ENCODE data around the gene SIGLEC12. TPM values are rescaled to one million over a fixed set of nuclear protein-coding genes. Genes with fewer than 3 reads are reported as not detected.

Gene SIGLEC12
- total and polyA plus RNA-seq, 2 donors (not counting 3 experiments of a cell fraction or from before 2014, with no cell fraction given) = not detected

- H2AFZ ChIP-seq (ENCODE audit: low read depth, low read length) = no peak overlapping the region
- no TSS peak for BruUV-seq (replicated peaks)
- POLR2A ChIA-PET = no interaction called here
- H3K4me1 ChIP-seq (ENCODE audit: control insufficient read depth, extremely low read depth, insufficient read depth, low read length) = no peaks in the 10 kb centered on the region
- CTCF ChIA-PET = interaction anchor here (10.3 kb wide), 1 partner anchor 190 kb away, joined by 414 read pairs; no protein-coding TSS in a partner anchor
- FAIRE-seq = no peak
- H3K4me3 ChIP-seq (replicated peaks in 1 of 3; ENCODE audit: insufficient read depth in 1 of 3, low read depth in 1 of 3, low read length in 3 of 3) = no peak overlapping the region
- H3K27me3 ChIP-seq (ENCODE audit: control insufficient read depth in 2 of 2, insufficient read depth in 2 of 2, low read length in 2 of 2) = no peaks in the 10 kb centered on the region
- no peak overlapping the region for H3K9ac ChIP-seq (replicated peaks; ENCODE audit: extremely low read depth, insufficient read depth, low read length)
- no peak for DNase-seq (ENCODE audit: low read depth, low spot score)
- H3K9me3 ChIP-seq (replicated peaks; ENCODE audit: control insufficient read depth, insufficient read depth, low read length) = no peaks in the 10 kb centered on the region
- no peaks in the 10 kb centered on the region for H3K36me3 ChIP-seq (ENCODE audit: control insufficient read depth in 2 of 2, extremely low read depth in 1 of 2, insufficient read depth in 2 of 2, low read length in 2 of 2)
- intact Hi-C loops (cut with micrococcal nuclease) (no loop called here), dilution Hi-C loops (cut with MboI; ENCODE audit: extremely low pct_ligation_motif_present, low sequenced_read_pairs) (no loop called here)
- H3K4me2 ChIP-seq (ENCODE audit: insufficient read depth, low read length) = no peak overlapping the region
- H3K79me2 ChIP-seq (ENCODE audit: control insufficient read depth, insufficient read depth, low read length) = no peaks in the 10 kb centered on the region
- no peak overlapping the region for H3K27ac ChIP-seq (ENCODE audit: insufficient read depth, low read depth, low read length)
- no peaks in the 10 kb centered on the region for H3K9me1 ChIP-seq (replicated peaks; ENCODE audit: control insufficient read depth, extremely low read depth, insufficient read depth, low read length)
- H4K20me1 ChIP-seq (replicated peaks; ENCODE audit: control insufficient read depth, extremely low read depth, insufficient read depth, low read length) = no peaks in the 10 kb centered on the region
- TF ChIP-seq POLR2A (IDR thresholded peaks at IDR 0.05; ENCODE audit: low read depth, low read length) (no peak), CTCF (IDR thresholded peaks at IDR 0.05; ENCODE audit: extremely low read depth in 1 of 2, insufficient read depth in 1 of 2, low read depth in 1 of 2, low read length in 2 of 2) (no peak), MYC (IDR thresholded peaks at IDR 0.05; ENCODE audit: low read depth, low read length) (no peak), FOS (IDR thresholded peaks at IDR 0.05; ENCODE audit: borderline replicate concordance, insufficient read depth, low read length) (no peak), GATA2 (IDR thresholded peaks at IDR 0.05; ENCODE audit: insufficient read depth, insufficient read length, low read depth, low read length) (no peak), JUN (IDR thresholded peaks at IDR 0.05; ENCODE audit: borderline replicate concordance, insufficient read depth, insufficient read length, low read depth) (no peak), POLR2AphosphoS5 (IDR thresholded peaks at IDR 0.05; ENCODE audit: insufficient read depth, low read depth, low read length) (no peak), EZH2 (IDR thresholded peaks at IDR 0.05; ENCODE audit: borderline replicate concordance, low read depth, low read length, severe bottlenecking) (no peak), MAX (IDR thresholded peaks at IDR 0.05; ENCODE audit: insufficient read depth, insufficient read length) (no peak)
Observed at GRCh38 chr19:51468545-51468920, 33.1 kb downstream of the SIGLEC12 start.
